ENCODE results near the gene BORCS8. TPM values are rescaled to one million over a fixed set of nuclear protein-coding genes. Genes with fewer than 3 reads are reported as not detected.

Gene BORCS8
- 9.0 and 10.6 TPM in 2 replicates for total RNA-seq

DNA sequence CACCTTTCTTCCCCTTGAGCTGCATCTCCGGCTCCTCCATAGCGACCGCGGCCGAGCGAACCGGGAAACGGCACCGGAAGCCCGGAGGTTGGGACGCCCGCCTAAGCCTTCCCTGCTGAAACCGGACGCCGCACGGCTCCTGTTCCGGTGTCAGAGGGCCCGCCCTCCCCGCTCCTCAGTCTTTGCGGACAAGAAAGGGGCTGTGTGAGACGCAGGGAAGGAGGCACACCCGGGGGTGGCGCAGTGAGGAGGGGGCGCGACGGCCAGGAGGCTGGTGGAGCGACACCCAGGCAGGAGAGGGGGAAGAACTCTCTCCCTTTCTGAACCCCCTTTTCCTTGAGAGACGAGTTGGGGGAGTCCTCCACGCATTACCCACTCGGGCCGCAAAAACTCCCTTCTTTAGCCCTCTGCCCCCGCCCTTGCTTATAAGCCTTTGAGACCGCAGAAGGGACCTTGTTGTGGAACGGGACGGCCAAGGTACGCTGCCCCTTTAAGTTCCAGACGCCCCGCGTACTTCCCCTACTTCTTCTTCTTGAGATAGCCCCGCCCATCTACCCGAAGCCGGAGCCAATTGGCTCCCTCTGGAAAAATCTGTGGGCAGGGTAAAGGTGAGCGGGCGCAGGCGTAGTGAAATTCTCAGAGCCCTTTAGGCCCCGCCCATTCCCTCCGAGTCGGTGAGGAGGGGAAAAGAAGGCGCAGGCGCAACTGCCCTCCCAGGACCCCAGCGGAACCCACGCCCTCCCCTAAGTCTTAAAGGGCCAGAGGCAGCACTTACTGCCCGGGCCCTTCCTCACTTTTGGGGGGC is at the start of gene BORCS8, which contains the start of gene RFXANK:
Gene BORCS8 (minus strand): TSS at position 75 of the 805 bp plus-strand sequence. CDS start 35 bp downstream, at position 40.
Gene RFXANK (plus strand): TSS at position 181 of the 805 bp plus-strand sequence. CDS start 1,689 bp downstream, outside the sequence.

DNA sequence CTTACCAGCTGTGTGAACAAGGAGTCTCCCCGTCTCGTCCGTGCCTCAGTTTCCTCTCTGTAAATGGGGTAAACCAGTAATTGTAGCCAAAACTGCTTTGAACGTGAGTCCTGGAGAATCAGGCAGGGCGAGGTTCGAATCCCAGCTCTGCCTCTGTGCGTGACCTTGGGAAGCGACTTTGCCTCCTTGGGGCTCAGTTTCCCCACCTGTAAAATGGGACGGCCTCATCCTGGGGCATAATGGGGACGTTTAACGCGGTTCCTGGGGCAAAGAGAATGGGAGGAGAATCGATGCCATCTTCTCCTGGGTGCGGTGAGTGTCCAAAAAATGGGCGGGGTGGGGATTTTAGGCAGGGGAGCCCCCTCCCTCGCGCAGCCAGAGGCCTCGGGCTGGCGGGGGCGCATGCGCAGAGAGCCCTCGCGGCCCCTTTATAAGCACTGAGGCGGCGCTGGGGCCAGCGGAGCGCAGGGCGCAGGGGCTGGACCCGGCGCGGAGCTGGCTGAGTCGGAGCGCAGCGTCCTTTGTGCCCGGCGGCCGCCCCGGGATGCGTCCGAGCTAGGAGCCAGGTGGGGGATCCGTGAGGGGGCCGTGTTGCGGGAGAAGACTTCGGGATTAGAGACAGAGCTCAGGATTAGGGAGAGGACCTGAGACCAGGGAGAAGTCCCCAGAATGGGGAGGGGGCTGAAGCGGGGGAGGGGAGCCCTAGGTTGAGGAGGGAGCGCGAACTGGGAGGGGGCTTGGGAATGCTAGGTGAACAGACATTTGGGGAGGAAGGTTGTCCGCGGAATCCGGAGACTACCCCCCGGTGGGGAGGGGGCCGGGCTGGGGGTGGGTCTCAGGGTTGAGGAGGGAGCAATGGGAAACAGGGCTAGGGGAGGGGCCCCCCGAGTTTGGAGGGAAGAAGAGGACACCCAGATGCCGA is 19.8 kb upstream of the BORCS8 start, which contains the start of gene NCAN:
Gene NCAN (plus strand): TSS at position 460 of the 922 bp plus-strand sequence. CDS start 4,996 bp downstream, outside the sequence.

DNA sequence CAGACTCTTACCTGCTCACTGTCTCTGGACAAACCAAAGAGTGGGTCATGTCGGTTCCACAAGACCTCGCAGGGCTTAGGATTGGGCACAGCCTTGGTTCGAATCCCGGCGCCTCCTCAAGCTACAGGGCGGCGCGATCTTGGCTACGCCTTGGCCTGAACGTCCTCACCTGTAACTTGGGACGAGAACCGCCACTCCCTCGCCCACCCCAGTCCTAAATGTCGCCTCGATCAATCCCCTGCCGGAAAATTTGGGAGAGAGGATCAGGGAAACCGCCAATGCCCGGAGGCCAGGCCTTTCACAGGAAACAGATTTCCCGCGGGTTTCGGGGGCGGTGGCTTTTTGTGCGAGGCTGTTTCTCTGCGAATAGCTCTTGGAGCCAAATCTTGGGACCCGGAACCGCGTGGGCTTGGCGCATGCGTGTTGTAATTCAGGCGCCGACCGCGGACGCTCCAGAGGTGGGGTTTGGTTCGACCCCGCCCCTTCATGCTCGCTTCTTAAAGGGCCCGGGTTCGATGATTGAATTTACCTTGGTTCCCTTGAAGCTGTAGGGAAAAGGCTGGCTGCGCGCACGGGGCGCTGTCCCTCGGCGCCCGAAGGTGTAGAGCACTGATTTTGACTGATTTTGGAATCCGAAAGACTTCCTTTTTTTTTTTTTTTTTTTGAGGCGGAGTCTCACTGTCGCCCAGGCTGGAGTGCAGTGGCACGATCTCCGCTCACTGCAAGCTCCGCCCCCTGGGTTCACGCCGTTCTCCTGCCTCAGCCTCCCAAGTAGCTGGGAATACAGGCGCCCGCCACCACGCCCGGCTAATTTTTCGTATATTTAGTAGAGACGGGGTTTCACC is 11.3 kb upstream of the BORCS8 start, which contains the start of gene NR2C2AP:
Gene NR2C2AP (minus strand): TSS at position 403 of the 845 bp plus-strand sequence. CDS start 354 bp downstream, at position 49.

GRCh38 chr19:19170053-19170872 is 21.7 kb downstream of the BORCS8 start, which contains the start of gene MEF2B:
Gene MEF2B, minus strand, starts transcription at chr19:19170263. Its CDS starts 19,528 bp downstream, at chr19:19150735.

DNA sequence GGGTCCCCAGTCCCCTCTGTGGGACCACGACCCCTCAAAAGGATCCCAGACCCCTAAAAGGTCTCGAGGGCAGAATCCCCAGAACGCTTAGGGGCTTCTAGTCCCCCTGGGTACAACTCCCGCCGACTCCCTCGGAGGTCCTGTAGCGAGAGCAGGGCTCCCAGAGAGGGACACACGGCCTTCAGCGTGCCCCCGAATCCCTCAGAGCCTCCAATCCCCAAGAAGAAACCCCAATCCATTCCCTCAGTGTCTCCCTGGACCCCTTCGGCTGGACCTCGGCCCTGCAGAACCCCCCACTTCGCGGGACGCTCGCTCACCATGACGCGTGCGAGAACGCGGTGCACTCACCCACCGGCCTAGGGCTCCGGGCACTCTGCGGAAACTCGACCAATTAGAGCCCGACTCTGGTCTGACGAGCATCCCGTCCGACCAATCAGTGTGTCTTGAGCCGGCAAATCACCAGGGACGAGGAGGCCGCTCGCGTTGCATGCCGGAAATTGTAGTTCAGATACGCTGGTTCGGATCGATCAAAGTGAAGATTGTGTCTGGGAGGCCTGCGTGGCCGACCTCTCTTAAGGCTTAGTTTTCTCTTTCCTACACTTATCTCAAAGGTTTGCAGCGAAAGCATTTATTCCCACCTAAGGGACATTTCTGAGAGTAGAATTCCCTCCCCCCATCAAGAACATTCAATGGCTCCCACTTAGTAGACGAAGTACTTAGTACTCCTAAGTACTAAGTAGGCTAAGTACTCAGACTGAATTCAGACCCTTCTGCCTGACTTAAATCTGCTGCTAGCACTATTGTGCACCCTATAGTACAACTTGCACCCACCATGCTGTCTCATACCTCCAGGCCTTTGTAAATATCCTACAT is 53.6 kb downstream of the BORCS8 start, which contains the start of gene TMEM161A:
Gene TMEM161A (minus strand): TSS at position 370 of the 873 bp plus-strand sequence. CDS start 50 bp downstream, at position 320.

Other genes with a start within 250 kb of the BORCS8 start
- 19.8 and 38.9 TPM in 2 replicates for gene SUGP2, start 158.6 kb downstream of the BORCS8 start, total RNA-seq
- 44.4 and 60.5 TPM in 2 replicates for gene ARMC6, start 158.5 kb downstream of the BORCS8 start, total RNA-seq
- gene SLC25A42, start 128.2 kb downstream of the BORCS8 start, total RNA-seq = 1.0 and 2.6 TPM in 2 replicates
- 30.8 and 36.6 TPM in 2 replicates for gene TMEM161A, start 53.7 kb downstream of the BORCS8 start, total RNA-seq
- gene MEF2B, start 21.9 kb downstream of the BORCS8 start, total RNA-seq = 0.14 and 0.34 TPM in 2 replicates
- gene RFXANK, start 106 bp upstream of the BORCS8 start, total RNA-seq = 46.8 and 56.9 TPM in 2 replicates
- 16.6 and 34.9 TPM in 2 replicates for gene NR2C2AP, start 11.3 kb upstream of the BORCS8 start, total RNA-seq
- under 0.01 TPM in 1 of 2 replicates, not detected in the other for gene NCAN, start 19.8 kb upstream of the BORCS8 start, total RNA-seq
- not detected in 2 replicates for gene TM6SF2, start 81.1 kb upstream of the BORCS8 start, total RNA-seq
- 17.1 and 24.5 TPM in 2 replicates for gene SUGP1, start 128.4 kb upstream of the BORCS8 start, total RNA-seq
- 15.7 and 33.1 TPM in 2 replicates for gene MAU2, start 128.7 kb upstream of the BORCS8 start, total RNA-seq
- 45.1 and 101 TPM in 2 replicates for gene GATAD2A, start 213.5 kb upstream of the BORCS8 start, total RNA-seq